ENCODE results near the gene HORMAD2. TPM values are rescaled to one million over a fixed set of nuclear protein-coding genes. Genes with fewer than 3 reads are reported as not detected.
A peak's percentile ranks its signal among the peaks of the same experiment; 100 is the strongest.

HORMAD2 gene
- total and polyA plus RNA-seq, 4 experiments from 2014 or later = not detected

DNA sequence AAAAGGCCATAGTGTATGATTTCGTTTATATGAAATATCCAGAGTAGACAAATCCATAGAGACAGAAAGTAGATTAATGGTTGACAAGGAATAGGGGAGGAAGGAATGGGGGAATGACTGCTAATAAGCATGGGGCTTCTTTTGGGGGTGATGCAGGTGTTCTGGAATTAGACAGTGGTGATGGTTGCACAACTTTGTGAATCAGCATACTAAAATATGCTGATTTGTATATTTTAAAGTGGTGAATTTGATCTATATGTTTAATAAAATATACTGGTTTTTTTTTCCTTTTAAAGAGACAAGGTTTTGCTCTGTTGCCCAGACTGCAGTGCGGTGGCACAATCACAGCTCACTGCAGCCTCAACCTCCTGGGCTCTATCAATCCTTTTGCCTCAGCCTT is 6.5 kb upstream of the HORMAD2 start:
- no peak for DNase-seq
- peak overlapping the region in 1 of 8 donors; percentile 38 for H3K4me3 Mint-ChIP-seq
- CTCF ChIA-PET (ENCODE audit: partially characterized antibody) = no interaction called here
- no peaks in the 10 kb centered on the region for H3K9me3 ChIP-seq (ENCODE audit: control insufficient read depth in 1 of 2, low read length in 2 of 2)
- H3K27me3 Mint-ChIP-seq = no peaks in the 10 kb centered on the region
- no peak overlapping the region for H3K4me3 ChIP-seq (ENCODE audit: low read length in 2 of 2)
- POLR2A ChIA-PET (ENCODE audit: partially characterized antibody) = no interaction called here
- intact Hi-C loops (cut with micrococcal nuclease) = no loop called here
- no peaks in the 10 kb centered on the region for H3K36me3 Mint-ChIP-seq
- H3K4me1 ChIP-seq (ENCODE audit: insufficient read depth, low read length) = peaks cover 11% of the 10 kb centered on the region
- no peaks in the 10 kb centered on the region for H3K36me3 ChIP-seq (ENCODE audit: insufficient read depth, low read length)
- no peak overlapping the region for H3K27ac Mint-ChIP-seq
- H3K27ac ChIP-seq (ENCODE audit: low read depth, low read length) = no peak overlapping the region
- peaks cover 5 to 18% (median 9%) of the 10 kb centered on the region in 4 donors for H3K4me1 Mint-ChIP-seq
- H3K27me3 ChIP-seq (ENCODE audit: insufficient read depth, low read length) = no peaks in the 10 kb centered on the region
- no peaks in the 10 kb centered on the region for H3K9me3 Mint-ChIP-seq

DNA sequence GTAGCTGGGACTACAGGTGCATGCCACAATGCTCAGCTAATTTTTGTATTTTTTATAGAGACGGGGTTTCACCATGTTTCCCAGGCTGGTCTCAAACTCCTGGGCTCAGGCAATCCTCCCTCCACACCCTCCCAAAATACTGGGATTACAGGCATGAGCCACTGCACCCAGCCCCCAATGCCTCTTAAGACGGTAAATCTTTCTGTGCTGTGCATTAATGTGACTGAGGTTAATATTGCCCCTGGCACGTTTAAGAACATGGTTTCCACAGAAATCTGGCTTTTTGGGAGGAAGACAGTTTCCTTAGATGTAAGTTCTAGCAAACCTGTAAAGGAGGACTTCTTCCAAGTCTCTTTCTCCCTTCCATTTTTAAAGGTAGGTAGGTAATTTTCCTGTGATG is 6.1 kb upstream of the HORMAD2 start:
- Mint-ChIP-seq H3K27ac (no peak overlapping the region), H3K36me3 (no peaks in the 10 kb centered on the region), H3K4me1 (peaks cover 9 to 22% (median 13%) of the 10 kb centered on the region in 4 donors), H3K4me3 (no peak overlapping the region), H3K9me3 (no peaks in the 10 kb centered on the region), H3K27me3 (no peaks in the 10 kb centered on the region)
- POLR2A ChIA-PET (ENCODE audit: partially characterized antibody) = no interaction called here
- H3K9me3 ChIP-seq (ENCODE audit: control insufficient read depth in 1 of 2, low read length in 2 of 2) = no peaks in the 10 kb centered on the region
- CTCF ChIA-PET (ENCODE audit: partially characterized antibody) = interaction anchor here (1.6 kb wide), 1 partner anchor 10 kb away, joined by 3 read pairs; no protein-coding TSS in a partner anchor
- no peak for DNase-seq
- H3K36me3 ChIP-seq (ENCODE audit: insufficient read depth, low read length) = no peaks in the 10 kb centered on the region
- H3K27ac ChIP-seq (ENCODE audit: low read depth, low read length) = no peak overlapping the region
- H3K4me1 ChIP-seq (ENCODE audit: insufficient read depth, low read length) = peaks cover 15% of the 10 kb centered on the region
- intact Hi-C loops (cut with micrococcal nuclease) = no loop called here
- no peak overlapping the region for H3K4me3 ChIP-seq (ENCODE audit: low read length in 2 of 2)
- no peaks in the 10 kb centered on the region for H3K27me3 ChIP-seq (ENCODE audit: insufficient read depth, low read length)

- Mint-ChIP-seq H3K4me3 (no peak overlapping the region), H3K9me3 (no peaks in the 10 kb centered on the region), H3K27ac (no peak overlapping the region), H3K27me3 (no peaks in the 10 kb centered on the region), H3K4me1 (peaks cover 9 to 23% (median 14%) of the 10 kb centered on the region in 4 donors), H3K36me3 (no peaks in the 10 kb centered on the region)
- DNase-seq = no peak
- H3K27ac ChIP-seq (ENCODE audit: low read depth, low read length) = no peak overlapping the region
- ChIA-PET CTCF (ENCODE audit: partially characterized antibody) (interaction anchor here (1.6 kb wide), 2 partner anchors 11 to 70 kb away, joined by 3 to 4 read pairs; no protein-coding TSS in a partner anchor), POLR2A (ENCODE audit: partially characterized antibody) (no interaction called here)
- H3K4me3 ChIP-seq (ENCODE audit: low read length in 2 of 2) = no peak overlapping the region
- H3K27me3 ChIP-seq (ENCODE audit: insufficient read depth, low read length) = no peaks in the 10 kb centered on the region
- no peaks in the 10 kb centered on the region for H3K9me3 ChIP-seq (ENCODE audit: control insufficient read depth in 1 of 2, low read length in 2 of 2)
- H3K36me3 ChIP-seq (ENCODE audit: insufficient read depth, low read length) = no peaks in the 10 kb centered on the region
- intact Hi-C loops (cut with micrococcal nuclease) = no loop called here
- H3K4me1 ChIP-seq (ENCODE audit: insufficient read depth, low read length) = peaks cover 16% of the 10 kb centered on the region
Observed at GRCh38 chr22:30074994-30075393, 5.3 kb upstream of the HORMAD2 start.

DNA sequence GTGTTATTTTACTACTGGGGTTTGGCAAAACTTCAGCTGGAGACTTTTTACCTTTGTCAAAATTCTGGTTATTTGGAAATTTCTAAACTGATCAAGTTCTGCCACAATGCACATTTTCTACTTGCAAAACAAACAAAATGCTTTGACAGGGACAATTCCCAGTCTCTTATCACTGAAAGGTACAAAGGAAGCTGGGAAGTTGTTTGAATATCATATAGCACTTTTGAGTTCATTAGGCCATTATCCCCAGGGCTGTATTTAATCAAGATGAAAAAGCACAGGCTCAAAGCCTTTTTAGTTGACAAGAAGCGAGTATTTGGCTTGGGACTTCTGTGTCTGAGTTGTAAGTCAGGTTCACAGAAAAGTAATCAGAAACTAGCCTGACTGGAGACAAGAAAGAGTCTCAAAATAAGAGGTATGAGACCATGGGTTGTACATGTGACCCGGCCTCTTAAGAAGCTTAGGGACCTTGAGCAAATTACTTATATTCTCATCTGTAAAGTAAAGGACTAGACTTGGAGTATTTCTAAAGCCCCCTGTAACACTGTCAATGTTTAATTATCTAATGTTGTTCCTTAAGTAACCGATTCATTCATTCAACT is 2.9 kb upstream of the HORMAD2 start:
- CTCF ChIA-PET (ENCODE audit: partially characterized antibody) = interaction anchor here (1.0 to 2.2 kb wide), 5 partner anchors 11 to 441 kb away, joined by 3 to 6 read pairs (median 3); no protein-coding TSS in a partner anchor
- H3K27ac Mint-ChIP-seq = peak overlapping the region in 2 of 7 donors; percentile 66 to 77
- peaks cover 16% of the 10 kb centered on the region for H3K4me1 ChIP-seq (ENCODE audit: insufficient read depth, low read length)
- H3K4me1 Mint-ChIP-seq = peaks cover 9 to 23% (median 14%) of the 10 kb centered on the region in 4 donors
- H3K4me3 ChIP-seq (ENCODE audit: low read length in 2 of 2) = no peak overlapping the region
- H3K4me3 Mint-ChIP-seq = no peak overlapping the region
- peaks cover 0 to 2% (median 0%) of the 10 kb centered on the region in 8 donors for H3K9me3 Mint-ChIP-seq
- POLR2A ChIA-PET (ENCODE audit: partially characterized antibody) = interaction anchor here (1.8 kb wide), 1 partner anchor 12 kb away, joined by 6 read pairs; no protein-coding TSS in a partner anchor
- no peaks in the 10 kb centered on the region for H3K27me3 Mint-ChIP-seq
- H3K36me3 Mint-ChIP-seq = no peaks in the 10 kb centered on the region
- no peak for DNase-seq
- no peak overlapping the region for H3K27ac ChIP-seq (ENCODE audit: low read depth, low read length)
- H3K36me3 ChIP-seq (ENCODE audit: insufficient read depth, low read length) = no peaks in the 10 kb centered on the region
- intact Hi-C loops (cut with micrococcal nuclease) = no loop called here
- H3K9me3 ChIP-seq (ENCODE audit: control insufficient read depth in 1 of 2, low read length in 2 of 2) = no peaks in the 10 kb centered on the region
- no peaks in the 10 kb centered on the region for H3K27me3 ChIP-seq (ENCODE audit: insufficient read depth, low read length)

DNA sequence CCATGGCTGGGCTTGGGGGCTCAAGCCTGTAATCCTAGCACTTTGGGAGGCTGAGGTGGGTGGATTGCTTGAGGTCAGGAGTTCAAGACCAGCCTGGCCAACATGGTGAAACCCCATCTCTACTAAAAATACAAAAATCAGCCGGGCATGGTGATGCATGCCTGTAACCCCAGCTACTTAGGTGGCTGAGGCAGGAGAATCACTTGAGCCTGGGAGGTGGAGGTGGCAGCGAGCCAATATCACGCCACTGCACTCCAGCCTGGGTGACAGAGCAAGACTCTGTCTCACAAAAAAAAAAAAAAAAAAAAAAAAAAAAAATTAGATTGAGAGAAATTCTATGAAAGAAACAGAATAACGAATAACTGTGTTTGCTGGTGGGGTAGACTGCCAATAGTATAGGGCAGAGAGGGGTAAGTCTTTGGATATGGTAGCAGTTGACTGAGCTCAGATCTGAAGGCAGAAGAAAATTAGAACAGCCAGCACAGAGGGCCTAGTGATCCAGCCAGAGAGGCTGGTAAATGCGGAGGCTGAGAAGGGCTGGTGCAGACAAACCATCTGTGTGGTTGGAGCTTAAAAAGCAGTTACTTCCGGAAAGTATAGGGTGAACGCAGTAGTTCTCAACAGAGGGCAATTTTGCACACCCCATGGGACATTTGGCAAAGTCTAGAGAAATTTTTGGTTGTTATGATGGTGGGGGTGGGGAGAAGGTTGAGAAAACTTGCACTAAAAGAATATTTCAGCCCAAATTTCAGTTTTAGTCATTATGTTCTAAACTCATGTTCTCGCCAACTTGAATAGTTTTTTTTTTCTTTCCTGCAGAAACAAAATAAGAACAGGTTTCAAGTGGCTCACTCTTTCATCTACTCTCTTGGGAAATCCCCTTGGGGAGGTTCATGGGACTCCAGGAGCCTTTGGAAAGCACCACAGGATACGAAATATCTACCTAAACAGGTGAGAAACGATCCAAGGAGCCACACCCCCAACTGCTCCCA is 1.6 kb upstream of the HORMAD2 start:
- ChIA-PET CTCF (ENCODE audit: partially characterized antibody) (interaction anchor here (1.0 to 1.9 kb wide), 4 partner anchors 9 to 452 kb away, joined by 3 to 7 read pairs (median 4); no protein-coding TSS in a partner anchor), POLR2A (ENCODE audit: partially characterized antibody) (interaction anchor here (0.6 to 1.8 kb wide), 7 partner anchors 10 to 573 kb away, joined by 3 to 6 read pairs (median 3); no protein-coding TSS in a partner anchor)
- peaks cover 0 to 2% (median 0%) of the 10 kb centered on the region in 8 donors for H3K9me3 Mint-ChIP-seq
- peak; percentile 19 to 55 (median 32) for DNase-seq
- Histone ChIP-seq H3K27me3 (ENCODE audit: insufficient read depth, low read length) (no peaks in the 10 kb centered on the region), H3K4me3 (ENCODE audit: low read length in 2 of 2) (peak overlapping the region in 1 of 2 donors; percentile 33), H3K4me1 (ENCODE audit: insufficient read depth, low read length) (peaks cover 16% of the 10 kb centered on the region), H3K36me3 (ENCODE audit: insufficient read depth, low read length) (no peaks in the 10 kb centered on the region), H3K9me3 (ENCODE audit: control insufficient read depth in 1 of 2, low read length in 2 of 2) (no peaks in the 10 kb centered on the region), H3K27ac (ENCODE audit: low read depth, low read length) (no peak overlapping the region)
- intact Hi-C loops (cut with micrococcal nuclease) = no loop called here
- H3K36me3 Mint-ChIP-seq = no peaks in the 10 kb centered on the region
- no peaks in the 10 kb centered on the region for H3K27me3 Mint-ChIP-seq
- peaks cover 9 to 23% (median 14%) of the 10 kb centered on the region in 4 donors for H3K4me1 Mint-ChIP-seq
- H3K27ac Mint-ChIP-seq = peak overlapping the region; percentile 66 to 95 (median 94)
- peak overlapping the region; percentile 49 to 82 (median 78) for H3K4me3 Mint-ChIP-seq

GRCh38 chr22:30080805-30081204 is 541 bp downstream of the HORMAD2 start:
- Mint-ChIP-seq H3K36me3 (no peaks in the 10 kb centered on the region), H3K9me3 (peaks cover 0 to 6% (median 0%) of the 10 kb centered on the region in 8 donors), H3K27ac (no peak overlapping the region), H3K4me1 (peaks cover 9 to 24% (median 14%) of the 10 kb centered on the region in 4 donors), H3K27me3 (no peaks in the 10 kb centered on the region), H3K4me3 (no peak overlapping the region)
- Histone ChIP-seq H3K4me1 (ENCODE audit: insufficient read depth, low read length) (peaks cover 17% of the 10 kb centered on the region), H3K27ac (ENCODE audit: low read depth, low read length) (no peak overlapping the region), H3K27me3 (ENCODE audit: insufficient read depth, low read length) (no peaks in the 10 kb centered on the region), H3K4me3 (ENCODE audit: low read length in 2 of 2) (no peak overlapping the region), H3K36me3 (ENCODE audit: insufficient read depth, low read length) (no peaks in the 10 kb centered on the region), H3K9me3 (ENCODE audit: control insufficient read depth in 1 of 2, low read length in 2 of 2) (no peaks in the 10 kb centered on the region)
- CTCF ChIA-PET (ENCODE audit: partially characterized antibody) = interaction anchor here (0.7 kb wide), 1 partner anchor 20 kb away, joined by 3 read pairs; no protein-coding TSS in a partner anchor
- DNase-seq = no peak
- intact Hi-C loops (cut with micrococcal nuclease) = no loop called here
- POLR2A ChIA-PET (ENCODE audit: partially characterized antibody) = interaction anchor here (1.0 kb wide), 1 partner anchor 17 kb away, joined by 3 read pairs; no protein-coding TSS in a partner anchor

Data from CD4-positive, alpha-beta memory T cell (primary cell).